ENCODE measurements around the gene DHX58.

DHX58 gene

GRCh38 chr17:42090964-42091790 lies 21.3 kb downstream of the DHX58 start:
- no peaks in the 10 kb centered on the region for H3K9me3 ChIP-seq (ENCODE audit: low read length)
- H3K36me3 ChIP-seq (ENCODE audit: insufficient read depth, low read length), result no peaks in the 10 kb centered on the region
- H3K4me3 ChIP-seq (ENCODE audit: low read depth in 1 of 2, low read length in 2 of 2), result no peak overlapping the region
- H3K4me1 ChIP-seq (ENCODE audit: insufficient read depth, low read length), result no peaks in the 10 kb centered on the region
- no peak overlapping the region for H3K9ac ChIP-seq (ENCODE audit: low read length)
- no peak overlapping the region for H3K27ac ChIP-seq (ENCODE audit: low read depth, low read length)
- H3K27me3 ChIP-seq (ENCODE audit: control insufficient read depth in 1 of 2, insufficient read depth in 2 of 2, low read length in 2 of 2), result peaks cover 3 to 15% of the 10 kb centered on the region in 2 donors

- Histone ChIP-seq H3K27me3 (ENCODE audit: control insufficient read depth in 1 of 2, insufficient read depth in 2 of 2, low read length in 2 of 2) (peaks cover 0 to 3% of the 10 kb centered on the region in 2 donors), H3K9ac (ENCODE audit: low read length) (no peak overlapping the region), H3K4me1 (ENCODE audit: insufficient read depth, low read length) (no peaks in the 10 kb centered on the region), H3K36me3 (ENCODE audit: insufficient read depth, low read length) (no peaks in the 10 kb centered on the region), H3K27ac (ENCODE audit: low read depth, low read length) (no peak overlapping the region), H3K9me3 (ENCODE audit: low read length) (no peaks in the 10 kb centered on the region), H3K4me3 (ENCODE audit: low read depth in 1 of 2, low read length in 2 of 2) (no peak overlapping the region)
Observed at GRCh38 chr17:42088736-42089135, 23.8 kb downstream of the DHX58 start.

DNA sequence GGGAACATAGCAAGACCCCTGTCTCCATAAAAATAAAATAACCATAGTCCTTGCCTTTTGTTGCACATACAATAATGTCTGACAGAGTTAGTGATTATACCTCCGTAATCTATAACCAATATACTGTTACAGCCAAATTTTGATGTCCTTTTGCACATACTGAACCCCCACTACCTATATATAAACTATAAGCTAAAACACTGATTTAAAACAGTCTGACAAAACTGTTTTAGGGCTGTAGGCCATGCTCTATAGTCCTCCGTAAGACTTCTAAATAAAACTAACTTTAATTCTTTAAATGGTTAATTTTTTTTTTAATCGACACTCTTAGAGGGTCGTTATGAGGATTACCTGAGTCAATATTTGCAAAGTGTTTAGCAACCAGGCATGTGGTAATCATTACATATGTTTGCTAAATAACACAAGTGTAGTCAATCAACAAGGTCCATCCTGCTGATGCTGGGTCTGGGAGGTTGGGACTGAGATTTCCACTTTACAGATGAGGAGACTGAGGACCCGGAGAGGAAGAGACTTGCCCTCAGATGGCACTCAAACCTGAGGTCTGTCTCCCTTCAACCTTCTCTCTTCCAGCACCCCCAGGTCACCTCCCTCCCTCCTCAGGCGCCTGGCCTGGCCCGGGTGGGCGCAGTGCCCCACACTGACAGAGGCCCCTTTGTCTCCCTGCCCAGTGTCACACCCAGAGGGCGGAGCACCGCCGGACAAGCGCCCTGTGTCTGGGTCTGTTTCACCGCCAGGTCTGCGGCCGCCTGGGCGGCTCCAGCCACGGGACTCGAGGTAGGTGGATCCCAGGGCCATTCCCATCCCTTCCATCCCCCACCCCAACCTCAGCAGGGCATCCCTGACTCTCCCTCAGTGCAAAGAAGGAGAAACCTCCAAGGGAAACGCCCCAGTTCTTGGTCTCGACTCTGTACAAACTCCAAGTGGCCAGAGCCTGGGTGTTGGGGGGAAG lies 24.5 kb downstream of the DHX58 start:
- H3K4me1 ChIP-seq (ENCODE audit: insufficient read depth, low read length), result no peaks in the 10 kb centered on the region
- no peaks in the 10 kb centered on the region for H3K9me3 ChIP-seq (ENCODE audit: low read length)
- H3K4me3 ChIP-seq (ENCODE audit: low read depth in 1 of 2, low read length in 2 of 2), result no peak overlapping the region
- no peak overlapping the region for H3K27ac ChIP-seq (ENCODE audit: low read depth, low read length)
- no peak overlapping the region for H3K9ac ChIP-seq (ENCODE audit: low read length)
- peaks cover 0 to 3% of the 10 kb centered on the region in 2 donors for H3K27me3 ChIP-seq (ENCODE audit: control insufficient read depth in 1 of 2, insufficient read depth in 2 of 2, low read length in 2 of 2)
- no peaks in the 10 kb centered on the region for H3K36me3 ChIP-seq (ENCODE audit: insufficient read depth, low read length)

- Histone ChIP-seq H3K4me1 (ENCODE audit: insufficient read depth, low read length) (no peaks in the 10 kb centered on the region), H3K36me3 (ENCODE audit: insufficient read depth, low read length) (no peaks in the 10 kb centered on the region), H3K9ac (ENCODE audit: low read length) (no peak overlapping the region), H3K27ac (ENCODE audit: low read depth, low read length) (no peak overlapping the region), H3K9me3 (ENCODE audit: low read length) (no peaks in the 10 kb centered on the region), H3K27me3 (ENCODE audit: control insufficient read depth in 1 of 2, insufficient read depth in 2 of 2, low read length in 2 of 2) (peaks cover 0 to 3% of the 10 kb centered on the region in 2 donors), H3K4me3 (ENCODE audit: low read depth in 1 of 2, low read length in 2 of 2) (no peak overlapping the region)
Observed at GRCh38 chr17:42087042-42087701, 25.3 kb downstream of the DHX58 start.

GRCh38 chr17:42081516-42082129 lies 30.9 kb downstream of the DHX58 start:
- Histone ChIP-seq H3K9ac (ENCODE audit: low read length) (no peak overlapping the region), H3K4me1 (ENCODE audit: insufficient read depth, low read length) (no peaks in the 10 kb centered on the region), H3K27me3 (ENCODE audit: control insufficient read depth in 1 of 2, insufficient read depth in 2 of 2, low read length in 2 of 2) (no peaks in the 10 kb centered on the region), H3K9me3 (ENCODE audit: low read length) (no peaks in the 10 kb centered on the region), H3K27ac (ENCODE audit: low read depth, low read length) (no peak overlapping the region), H3K4me3 (ENCODE audit: low read depth in 1 of 2, low read length in 2 of 2) (no peak overlapping the region), H3K36me3 (ENCODE audit: insufficient read depth, low read length) (no peaks in the 10 kb centered on the region)

GRCh38 chr17:42079541-42079940 lies 33.0 kb downstream of the DHX58 start:
- Histone ChIP-seq H3K4me1 (ENCODE audit: insufficient read depth, low read length) (no peaks in the 10 kb centered on the region), H3K4me3 (ENCODE audit: low read depth in 1 of 2, low read length in 2 of 2) (no peak overlapping the region), H3K36me3 (ENCODE audit: insufficient read depth, low read length) (no peaks in the 10 kb centered on the region), H3K9ac (ENCODE audit: low read length) (no peak overlapping the region), H3K9me3 (ENCODE audit: low read length) (no peaks in the 10 kb centered on the region), H3K27ac (ENCODE audit: low read depth, low read length) (no peak overlapping the region), H3K27me3 (ENCODE audit: control insufficient read depth in 1 of 2, insufficient read depth in 2 of 2, low read length in 2 of 2) (no peaks in the 10 kb centered on the region)

DNA sequence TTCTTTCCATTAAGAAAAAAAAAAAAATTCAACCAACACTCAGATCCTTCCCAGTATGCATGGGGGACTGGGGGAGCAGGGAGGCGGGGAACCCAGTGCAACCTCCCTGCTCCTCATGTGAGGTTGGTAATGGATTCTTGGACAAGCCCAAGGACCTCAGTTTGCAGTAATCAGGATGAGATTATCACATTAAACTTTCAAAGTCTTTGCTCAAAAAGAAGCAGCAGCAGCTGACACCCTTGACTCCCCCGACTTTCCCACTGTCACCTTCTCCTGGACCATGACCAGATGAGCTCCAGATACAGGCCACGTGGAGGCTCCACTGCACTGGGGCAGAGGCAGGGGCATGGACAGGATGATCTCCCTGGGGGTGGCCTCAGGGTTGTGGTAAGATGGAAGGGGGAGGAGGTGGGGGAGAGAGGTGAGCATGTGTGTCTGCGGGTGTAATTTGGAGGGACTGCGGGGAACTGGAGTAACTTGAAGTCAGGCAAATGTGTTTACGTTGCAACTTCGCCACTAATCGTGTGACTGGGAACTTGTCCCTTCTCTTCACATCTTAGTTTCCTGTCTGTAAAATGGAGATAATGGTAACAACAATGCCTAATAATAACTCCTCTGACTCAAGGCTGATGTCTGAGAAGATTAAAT lies 34.0 kb downstream of the DHX58 start:
- Histone ChIP-seq H3K27me3 (ENCODE audit: control insufficient read depth in 1 of 2, insufficient read depth in 2 of 2, low read length in 2 of 2) (no peaks in the 10 kb centered on the region), H3K4me1 (ENCODE audit: insufficient read depth, low read length) (no peaks in the 10 kb centered on the region), H3K36me3 (ENCODE audit: insufficient read depth, low read length) (no peaks in the 10 kb centered on the region), H3K27ac (ENCODE audit: low read depth, low read length) (no peak overlapping the region), H3K9me3 (ENCODE audit: low read length) (no peaks in the 10 kb centered on the region), H3K9ac (ENCODE audit: low read length) (no peak overlapping the region), H3K4me3 (ENCODE audit: low read depth in 1 of 2, low read length in 2 of 2) (no peak overlapping the region)

GRCh38 chr17:42077755-42078154 lies 34.8 kb downstream of the DHX58 start:
- Histone ChIP-seq H3K9ac (ENCODE audit: low read length) (no peak overlapping the region), H3K27me3 (ENCODE audit: control insufficient read depth in 1 of 2, insufficient read depth in 2 of 2, low read length in 2 of 2) (peaks cover 0 to 2% of the 10 kb centered on the region in 2 donors), H3K27ac (ENCODE audit: low read depth, low read length) (no peak overlapping the region), H3K9me3 (ENCODE audit: low read length) (no peaks in the 10 kb centered on the region), H3K36me3 (ENCODE audit: insufficient read depth, low read length) (no peaks in the 10 kb centered on the region), H3K4me3 (ENCODE audit: low read depth in 1 of 2, low read length in 2 of 2) (no peak overlapping the region), H3K4me1 (ENCODE audit: insufficient read depth, low read length) (no peaks in the 10 kb centered on the region)

DNA sequence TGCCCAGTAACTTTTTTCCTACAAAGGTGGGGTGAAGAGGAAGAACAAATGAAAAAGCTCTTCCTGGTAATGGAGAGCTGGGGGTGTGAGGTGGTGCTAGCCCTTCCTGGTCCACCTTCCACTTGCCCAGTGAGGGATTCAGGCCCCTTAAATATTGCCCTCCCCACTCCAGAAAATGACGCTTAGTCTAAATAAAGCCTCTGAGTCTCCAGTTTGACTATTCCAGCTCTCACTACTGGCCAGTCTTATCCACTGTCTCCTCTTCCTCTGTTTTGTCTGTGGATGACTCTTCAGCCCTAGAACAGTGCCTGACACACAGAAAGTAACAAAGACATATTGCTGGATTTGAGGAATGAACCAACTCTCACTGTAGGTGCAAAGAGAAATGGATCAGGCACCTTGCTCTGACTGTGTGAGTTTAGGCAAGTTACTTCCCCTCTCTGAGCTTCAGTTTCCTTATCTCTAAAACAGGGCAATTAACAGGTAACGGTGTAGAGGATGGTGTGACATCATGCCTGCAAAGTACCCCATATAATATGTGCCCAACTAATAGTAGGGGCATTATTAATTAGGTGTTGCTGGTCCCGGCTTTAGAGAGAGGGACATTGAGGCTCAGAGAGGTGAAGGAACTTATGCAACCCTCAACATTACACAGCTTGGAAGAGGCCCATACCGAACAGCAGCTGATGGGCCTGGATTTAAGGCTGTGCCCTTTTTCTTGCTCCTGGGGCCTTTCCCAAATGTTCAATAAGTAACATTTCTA lies 35.5 kb downstream of the DHX58 start:
- H3K4me1 ChIP-seq (ENCODE audit: insufficient read depth, low read length), result peaks cover 2% of the 10 kb centered on the region
- peaks cover under 1 to 9% of the 10 kb centered on the region in 2 donors for H3K27me3 ChIP-seq (ENCODE audit: control insufficient read depth in 1 of 2, insufficient read depth in 2 of 2, low read length in 2 of 2)
- no peak overlapping the region for H3K9ac ChIP-seq (ENCODE audit: low read length)
- no peaks in the 10 kb centered on the region for H3K9me3 ChIP-seq (ENCODE audit: low read length)
- no peak overlapping the region for H3K4me3 ChIP-seq (ENCODE audit: low read depth in 1 of 2, low read length in 2 of 2)
- H3K36me3 ChIP-seq (ENCODE audit: insufficient read depth, low read length), result no peaks in the 10 kb centered on the region
- H3K27ac ChIP-seq (ENCODE audit: low read depth, low read length), result no peak overlapping the region

DNA sequence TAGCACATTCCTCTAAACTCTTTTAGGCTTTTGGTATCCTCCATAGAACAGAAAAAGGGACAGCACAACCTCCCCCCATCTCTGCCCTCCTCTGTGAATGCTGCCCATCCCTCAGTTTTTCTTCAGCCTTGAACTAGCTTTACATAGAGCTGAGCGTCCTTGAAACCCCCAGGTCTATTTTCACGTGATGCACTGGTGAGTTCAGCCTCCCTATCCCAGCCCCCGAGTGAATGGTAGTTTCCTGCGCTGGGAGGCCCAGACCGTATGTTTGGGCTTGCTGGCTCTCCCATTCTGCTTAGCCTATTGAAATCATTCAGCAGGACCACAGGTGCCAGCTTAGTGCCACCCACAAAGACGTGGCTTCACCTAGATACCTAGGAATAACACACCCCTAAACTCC lies 36.7 kb downstream of the DHX58 start:
- H3K27ac ChIP-seq (ENCODE audit: low read depth, low read length), result no peak overlapping the region
- no peak overlapping the region for H3K9ac ChIP-seq (ENCODE audit: low read length)
- no peaks in the 10 kb centered on the region for H3K36me3 ChIP-seq (ENCODE audit: insufficient read depth, low read length)
- H3K4me3 ChIP-seq (ENCODE audit: low read depth in 1 of 2, low read length in 2 of 2), result no peak overlapping the region
- H3K9me3 ChIP-seq (ENCODE audit: low read length), result no peaks in the 10 kb centered on the region
- peaks cover 9 to 20% of the 10 kb centered on the region in 2 donors for H3K27me3 ChIP-seq (ENCODE audit: control insufficient read depth in 1 of 2, insufficient read depth in 2 of 2, low read length in 2 of 2)
- H3K4me1 ChIP-seq (ENCODE audit: insufficient read depth, low read length), result peaks cover 4% of the 10 kb centered on the region

All from muscle layer of colon (tissue), 2 donors.